NB4 (cell line): Measurements from ENCODE around the gene CHD2.

Experiments used
- CTCF ChIP-seq: IDR thresholded peaks from one replicate; pipeline ENCODE4 v1.5.1; 2012; ENCODE audit warnings: low read depth, low read length
- POLR2A ChIP-seq: IDR thresholded peaks from 2 replicates; pipeline ENCODE4 v1.6.1; 2011; ENCODE audit warnings: mild to moderate bottlenecking; ENCODE audit not compliant: insufficient read length; ENCODE audit errors: extremely low read depth
- TF ChIP-seq, protein P1 (sequence below): IDR thresholded peaks from 2 replicates; pipeline ENCODE4 v1.6.1; 2011; ENCODE audit warnings: low read depth, low read length

DNA sequence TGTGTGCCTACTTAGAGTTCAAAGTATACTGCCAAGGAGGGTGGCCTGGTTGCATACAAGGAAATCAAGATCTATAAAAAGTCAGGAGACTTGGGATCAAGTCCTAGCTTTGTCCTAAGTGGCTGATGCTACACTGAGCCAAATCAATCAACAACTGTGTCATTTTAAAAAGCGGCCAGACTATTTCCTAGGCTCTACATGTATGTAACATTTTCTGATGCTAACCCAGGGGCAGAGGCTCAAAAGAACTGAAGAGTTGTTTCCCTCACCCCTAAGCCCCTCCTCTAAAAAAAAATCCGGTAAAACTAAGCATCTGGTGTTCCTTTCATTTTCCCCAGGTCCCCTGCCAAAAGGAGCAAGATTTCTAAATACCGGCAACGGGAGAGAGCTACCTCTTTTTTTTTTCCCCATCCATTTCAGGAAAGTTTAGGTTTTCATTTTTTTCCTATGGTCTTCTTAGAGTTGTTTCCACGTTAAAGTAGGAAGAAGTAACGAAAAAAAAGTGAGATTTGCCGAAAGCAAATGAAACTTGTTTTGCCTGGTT lies 18.8 kb upstream of the CHD2 start:
- TF ChIP-seq CTCF (no peak), POLR2A (no peak)
- TF ChIP-seq, protein P1, sequence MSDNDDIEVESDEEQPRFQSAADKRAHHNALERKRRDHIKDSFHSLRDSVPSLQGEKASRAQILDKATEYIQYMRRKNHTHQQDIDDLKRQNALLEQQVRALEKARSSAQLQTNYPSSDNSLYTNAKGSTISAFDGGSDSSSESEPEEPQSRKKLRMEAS = no peak
